ENCODE measurements around the gene RBFOX2.

GRCh38 chr22:35754761-35755160, 273.9 kb downstream of the RBFOX2 start:
- TF ChIP-seq JUNB (IDR thresholded peaks at IDR 0.05; ENCODE audit: unreplicated experiment) = no peak
- TF ChIP-seq, protein P1, sequence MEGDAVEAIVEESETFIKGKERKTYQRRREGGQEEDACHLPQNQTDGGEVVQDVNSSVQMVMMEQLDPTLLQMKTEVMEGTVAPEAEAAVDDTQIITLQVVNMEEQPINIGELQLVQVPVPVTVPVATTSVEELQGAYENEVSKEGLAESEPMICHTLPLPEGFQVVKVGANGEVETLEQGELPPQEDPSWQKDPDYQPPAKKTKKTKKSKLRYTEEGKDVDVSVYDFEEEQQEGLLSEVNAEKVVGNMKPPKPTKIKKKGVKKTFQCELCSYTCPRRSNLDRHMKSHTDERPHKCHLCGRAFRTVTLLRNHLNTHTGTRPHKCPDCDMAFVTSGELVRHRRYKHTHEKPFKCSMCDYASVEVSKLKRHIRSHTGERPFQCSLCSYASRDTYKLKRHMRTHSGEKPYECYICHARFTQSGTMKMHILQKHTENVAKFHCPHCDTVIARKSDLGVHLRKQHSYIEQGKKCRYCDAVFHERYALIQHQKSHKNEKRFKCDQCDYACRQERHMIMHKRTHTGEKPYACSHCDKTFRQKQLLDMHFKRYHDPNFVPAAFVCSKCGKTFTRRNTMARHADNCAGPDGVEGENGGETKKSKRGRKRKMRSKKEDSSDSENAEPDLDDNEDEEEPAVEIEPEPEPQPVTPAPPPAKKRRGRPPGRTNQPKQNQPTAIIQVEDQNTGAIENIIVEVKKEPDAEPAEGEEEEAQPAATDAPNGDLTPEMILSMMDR (conservative IDR thresholded peaks at IDR 0.05; ENCODE audit: low read depth in 2 of 2) = no peak
- TF ChIP-seq CREB1 (CRISPR knock-in tag; IDR thresholded peaks at IDR 0.05; ENCODE audit: low read depth) = no peak
- no peak for TF ChIP-seq EZH2 (IDR thresholded peaks at IDR 0.05; ENCODE audit: low read depth, unreplicated experiment)
- no peak for TF ChIP-seq POLR2AphosphoS5 (IDR thresholded peaks at IDR 0.05; ENCODE audit: low read depth)
- TF ChIP-seq REST (IDR thresholded peaks at IDR 0.05; ENCODE audit: unreplicated experiment) = no peak
- TF ChIP-seq ETS1 (IDR thresholded peaks at IDR 0.05) = no peak
- TF ChIP-seq EZH2phosphoT487 (IDR thresholded peaks at IDR 0.05; ENCODE audit: unreplicated experiment) = no peak
- TF ChIP-seq ZNF114 (CRISPR knock-in tag; IDR thresholded peaks at IDR 0.05) = no peak

Data from GM23338 (cell line).